T-cell (primary cell): Measurements from ENCODE around the gene TAS2R9. TPM values are rescaled to one million over a fixed set of nuclear protein-coding genes. Genes with fewer than 3 reads are reported as not detected.

Source experiments
- ATAC-seq, 4 experiments: fragments of 200-7000 bp in 3 of 4; fragments of 150-1000 bp in 1 of 4; cut with Tn5 transposase; replicated peaks in 1 of 4; 1 replicate in 3 of 4; 2 replicates in 1 of 4; pipeline ENCODE4 v1.10.0; 2021; ENCODE audit warnings: moderate library complexity in 3 of 4, mild to moderate bottlenecking in 2 of 4, moderate number of reproducible peaks in 1 of 4
- CTCF ChIA-PET, 2 donors: fragments of 300-600 bp; sonication (Branson Sonifier 250); formaldehyde crosslinking; loops; one replicate each; lab custom pipeline; 2022; ENCODE audit warnings: antibody characterized with exemption in 2 of 2; lab: Charles Lee
- POLR2A ChIA-PET, 2 donors: fragments of 300-600 bp; sonication (Branson Sonifier 250); formaldehyde crosslinking; loops; one replicate each; lab custom pipeline; 2022; ENCODE audit warnings: antibody characterized with exemption in 2 of 2; lab: Charles Lee
- DNase-seq, 35 experiments: peaks; one replicate each; pipeline versions ENCODE4 v3.0.0 to v3.0.0-alpha.2; 2013 to 2023
- H3K27ac ChIP-seq: one replicate; pipeline ENCODE4 v1.5.1; 2013; ENCODE audit warnings: low read length
- H3K27me3 ChIP-seq, 2 experiments: replicated peaks in 1 of 2; 1 replicate in 1 of 2; 2 replicates in 1 of 2; pipeline versions ENCODE4 v1.6.1 to v1.7.0; 2013; ENCODE audit warnings: low read length in 1 of 2, mixed read lengths in 1 of 2; ENCODE audit not compliant: control insufficient read depth in 2 of 2, insufficient read depth in 2 of 2; ENCODE audit errors: extremely low read depth in 1 of 2
- H3K36me3 ChIP-seq, 2 donors: 1 replicate in 1 of 2; 2 replicates in 1 of 2; pipeline versions ENCODE4 v1.6.1 to v1.7.0; 2013; ENCODE audit warnings: low read length in 1 of 2; ENCODE audit not compliant: control insufficient read depth in 2 of 2, insufficient read depth in 1 of 2; ENCODE audit errors: extremely low read depth in 1 of 2
- H3K4me1 ChIP-seq, 2 experiments: 1 replicate in 1 of 2; 2 replicates in 1 of 2; pipeline versions ENCODE4 v1.6.1 to v1.7.0; 2013; ENCODE audit warnings: low read length in 2 of 2, mixed read lengths in 1 of 2; ENCODE audit not compliant: insufficient read depth in 2 of 2, control insufficient read depth in 1 of 2; ENCODE audit errors: extremely low read depth in 1 of 2
- H3K4me3 ChIP-seq, 2 donors: 1 replicate in 1 of 2; 2 replicates in 1 of 2; pipeline versions ENCODE4 v1.5.1 to v1.7.0; 2013; ENCODE audit warnings: mild to moderate bottlenecking in 2 of 2, low read length in 1 of 2, moderate library complexity in 1 of 2; ENCODE audit not compliant: control insufficient read depth in 1 of 2; ENCODE audit errors: extremely low read depth in 1 of 2
- H3K9me3 ChIP-seq: 2 replicates; pipeline ENCODE4 v1.7.0; 2013
- H3K27ac Mint-ChIP-seq, 2 donors: one replicate each; pipeline ENCODE4 v1.8.0; 2020 to 2021; ENCODE audit warnings: mild to moderate bottlenecking in 2 of 2, mixed read lengths in 2 of 2
- H3K27me3 Mint-ChIP-seq, 2 donors: one replicate each; pipeline ENCODE4 v1.8.0; 2021 to 2022; ENCODE audit warnings: mixed read lengths in 2 of 2
- H3K36me3 Mint-ChIP-seq: one replicate; pipeline ENCODE4 v1.8.0; 2021; ENCODE audit warnings: mixed read lengths
- H3K4me1 Mint-ChIP-seq, 3 donors: one replicate each; pipeline ENCODE4 v1.8.0; 2020 to 2022; ENCODE audit warnings: mixed read lengths in 3 of 3, mild to moderate bottlenecking in 1 of 3
- H3K4me3 Mint-ChIP-seq, 3 donors: one replicate each; pipeline ENCODE4 v1.8.0; 2020 to 2022; ENCODE audit warnings: mild to moderate bottlenecking in 3 of 3, mixed read lengths in 3 of 3, moderate library complexity in 3 of 3
- H3K9me3 Mint-ChIP-seq, 3 donors: one replicate each; pipeline ENCODE4 v1.8.0; 2020 to 2022; ENCODE audit warnings: mixed read lengths in 3 of 3
- WGBS: methylation state at CpG from one replicate; pipeline ENCODE4 v1.1.5; 2013; ENCODE audit warnings: missing lambda C conversion rate; ENCODE audit not compliant: insufficient coverage; 5-methylcytosine and 5-hydroxymethylcytosine counted together
- total RNA-seq, 35 experiments: library from RNA in 6 of 35; stranded (reverse) in 6 of 35; fragments of 120-200 nt in 1 of 35; gene quantifications; one replicate each; pipeline versions ENCODE4 v1.2.1 to v1.2.4 and lab custom pipeline; 2013 to 2026

The TAS2R9 gene
- total RNA-seq, 5 donors from 2014 or later (not counting 1 experiment from before 2014, with no cell fraction given): not detected

DNA sequence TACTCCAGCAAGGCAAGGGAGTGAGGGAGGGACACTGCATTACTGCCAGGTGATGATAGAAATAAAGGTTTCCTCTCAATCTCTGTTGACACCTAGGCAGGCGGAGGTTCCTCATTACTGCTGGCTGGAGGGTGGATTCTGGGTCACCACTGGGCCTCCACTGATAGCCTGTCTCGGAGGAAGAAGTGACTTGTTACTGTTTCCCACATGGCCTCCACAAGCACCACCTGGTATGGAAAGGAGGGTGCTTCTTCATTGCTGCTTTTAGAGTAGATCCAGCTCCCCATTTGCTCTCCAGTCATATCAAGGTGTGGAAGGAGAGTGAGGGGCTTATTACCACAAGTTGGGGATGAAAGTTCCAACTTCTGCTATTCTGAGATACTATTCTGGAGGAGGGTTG, 32.9 kb upstream of the TAS2R9 start:
- H3K9me3 ChIP-seq: no peaks in the 10 kb centered on the region
- Mint-ChIP-seq H3K4me3 (no peak overlapping the region), H3K27ac (no peak overlapping the region), H3K36me3 (peaks cover 53% of the 10 kb centered on the region), H3K4me1 (no peaks in the 10 kb centered on the region), H3K27me3 (no peaks in the 10 kb centered on the region), H3K9me3 (peaks cover 0 to 8% (median 3%) of the 10 kb centered on the region in 3 donors)
- no peaks in the 10 kb centered on the region for H3K4me1 ChIP-seq
- DNase-seq (no peak), ATAC-seq (no peak)
- no peak overlapping the region for H3K27ac ChIP-seq
- CTCF ChIA-PET: no interaction called here
- no peak overlapping the region for H3K4me3 ChIP-seq
- POLR2A ChIA-PET: no interaction called here
- H3K36me3 ChIP-seq: peaks cover 0 to 6% of the 10 kb centered on the region in 2 donors
- H3K27me3 ChIP-seq: no peaks in the 10 kb centered on the region
- WGBS: no CpG with 5 or more reads among the region's 2 CpGs

DNA sequence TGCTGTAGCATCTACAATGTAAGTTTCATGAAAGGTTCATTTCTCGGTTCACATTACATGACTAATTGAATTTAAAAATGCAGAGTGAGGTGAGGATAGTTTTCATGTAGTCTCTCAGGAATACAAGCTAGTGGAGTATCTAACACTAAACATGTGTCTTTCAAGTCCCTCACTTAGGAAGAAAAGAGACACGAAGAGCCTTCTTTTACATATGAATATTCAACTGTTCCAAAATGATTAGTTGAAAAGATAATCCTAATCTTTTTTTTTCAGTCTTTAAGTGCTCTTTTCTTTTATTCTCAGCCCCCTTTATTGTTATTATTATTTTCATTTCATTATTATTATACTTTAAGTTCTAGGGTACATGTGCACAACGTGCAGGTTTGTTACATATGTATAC, 28.5 kb upstream of the TAS2R9 start:
- H3K27me3 Mint-ChIP-seq: no peaks in the 10 kb centered on the region
- H3K9me3 Mint-ChIP-seq: peaks cover 0 to 15% (median 5%) of the 10 kb centered on the region in 3 donors
- peaks cover 34% of the 10 kb centered on the region for H3K36me3 Mint-ChIP-seq
- H3K4me3 Mint-ChIP-seq: no peak overlapping the region
- Histone ChIP-seq H3K27me3 (no peaks in the 10 kb centered on the region), H3K9me3 (no peaks in the 10 kb centered on the region), H3K27ac (no peak overlapping the region), H3K36me3 (no peaks in the 10 kb centered on the region), H3K4me1 (no peaks in the 10 kb centered on the region), H3K4me3 (no peak overlapping the region)
- no CpG with 5 or more reads among the region's 3 CpGs for WGBS
- H3K27ac Mint-ChIP-seq: no peak overlapping the region
- H3K4me1 Mint-ChIP-seq: no peaks in the 10 kb centered on the region
- DNase-seq (no peak), ATAC-seq (no peak)
- POLR2A ChIA-PET: no interaction called here
- CTCF ChIA-PET: no interaction called here

DNA sequence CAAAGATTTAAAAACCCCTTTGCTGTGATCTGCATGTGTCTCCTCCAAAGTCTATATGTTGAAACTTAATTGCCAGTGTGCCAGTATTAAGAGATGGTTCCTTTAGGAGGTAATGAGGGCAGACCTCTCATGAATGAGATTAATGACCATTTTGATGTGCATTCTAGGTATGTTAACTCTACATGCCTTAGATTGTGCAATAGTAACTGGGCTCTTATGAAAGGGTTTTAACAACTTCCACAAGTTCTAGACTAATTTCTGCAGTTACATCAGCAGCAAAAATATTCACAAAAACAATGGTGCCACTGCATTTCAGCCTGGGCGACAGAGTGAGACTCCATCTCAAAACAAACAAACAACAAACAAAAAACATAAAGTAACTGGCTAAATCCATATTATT, 20.0 kb upstream of the TAS2R9 start:
- H3K27me3 ChIP-seq: no peaks in the 10 kb centered on the region
- Mint-ChIP-seq H3K9me3 (no peaks in the 10 kb centered on the region), H3K27ac (no peak overlapping the region), H3K36me3 (no peaks in the 10 kb centered on the region), H3K27me3 (no peaks in the 10 kb centered on the region), H3K4me1 (no peaks in the 10 kb centered on the region), H3K4me3 (no peak overlapping the region)
- CTCF ChIA-PET: no interaction called here
- ATAC-seq (no peak), DNase-seq (no peak)
- no peak overlapping the region for H3K27ac ChIP-seq
- H3K9me3 ChIP-seq: no peaks in the 10 kb centered on the region
- H3K36me3 ChIP-seq: no peaks in the 10 kb centered on the region
- no CpG with 5 or more reads among the region's 1 CpG for WGBS
- H3K4me3 ChIP-seq: no peak overlapping the region
- POLR2A ChIA-PET: no interaction called here
- no peaks in the 10 kb centered on the region for H3K4me1 ChIP-seq

DNA sequence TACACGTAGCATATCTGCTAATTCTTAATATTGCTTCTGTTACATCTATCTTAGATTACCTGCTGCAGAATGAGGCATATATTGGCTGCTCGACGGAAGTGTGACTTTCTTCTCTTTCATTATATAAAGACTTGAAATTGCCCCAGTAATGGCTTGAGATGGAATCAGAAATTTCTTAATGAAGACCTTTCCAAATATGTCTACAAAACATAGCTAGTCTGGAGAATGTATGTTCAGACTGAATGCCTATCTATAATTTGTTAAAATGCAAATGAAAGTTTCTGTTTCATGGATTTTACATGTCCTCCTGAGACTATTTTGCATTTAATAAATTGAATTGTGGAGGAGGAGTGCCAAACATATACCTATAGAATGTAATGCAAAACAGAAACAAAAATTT, 16.3 kb upstream of the TAS2R9 start, which contains the start of gene TAS2R10:
TAS2R10 (minus strand) TSS at position 101 of the 400 bp plus-strand sequence; CDS start at position 12, 89 bp downstream.
- no peaks in the 10 kb centered on the region for H3K4me1 ChIP-seq
- Mint-ChIP-seq H3K9me3 (no peaks in the 10 kb centered on the region), H3K4me3 (no peak within 1 kb of the TSS), H3K36me3 (no peaks in the 10 kb centered on the region), H3K27me3 (no peaks in the 10 kb centered on the region), H3K4me1 (no peaks in the 10 kb centered on the region), H3K27ac (no peak within 1 kb of the TSS)
- 86% methylated on average over 1 of the region's 3 CpGs for WGBS
- CTCF ChIA-PET: interaction anchor here in 1 of 2 donors (1.0 kb wide), 1 partner anchor 9 kb away, joined by 3 read pairs; no protein-coding TSS in a partner anchor
- no peak for ATAC-seq
- DNase-seq: no peak
- no peaks in the 10 kb centered on the region for H3K27me3 ChIP-seq
- H3K27ac ChIP-seq: no peak within 1 kb of the TSS
- no peaks in the 10 kb centered on the region for H3K9me3 ChIP-seq
- H3K4me3 ChIP-seq: no peak within 1 kb of the TSS
- POLR2A ChIA-PET: no interaction called here
- no peaks in the 10 kb centered on the region for H3K36me3 ChIP-seq

DNA sequence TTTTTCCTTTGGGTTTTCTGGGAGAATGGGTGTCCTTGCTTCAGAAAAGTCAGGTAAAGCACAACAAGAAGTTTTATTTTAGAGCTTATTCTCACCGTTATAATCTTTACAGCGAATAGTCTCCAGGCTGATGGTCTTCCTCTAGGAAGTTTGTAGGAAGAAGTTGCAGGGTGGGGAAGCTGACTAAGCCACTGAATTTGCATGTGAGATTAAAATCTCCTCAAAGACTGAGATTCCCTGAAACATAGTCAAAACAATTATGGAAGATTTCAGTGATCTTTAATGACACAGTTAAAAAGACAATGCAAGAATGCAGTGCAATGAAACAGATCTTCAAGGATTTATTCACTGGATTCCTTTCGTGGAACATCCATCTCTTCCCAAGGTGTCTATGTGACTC, 15.0 kb upstream of the TAS2R9 start:
- no peak for ATAC-seq
- no peak for DNase-seq
- Histone ChIP-seq H3K27me3 (no peaks in the 10 kb centered on the region), H3K4me1 (no peaks in the 10 kb centered on the region), H3K4me3 (no peak overlapping the region), H3K9me3 (no peaks in the 10 kb centered on the region), H3K27ac (no peak overlapping the region), H3K36me3 (no peaks in the 10 kb centered on the region)
- Mint-ChIP-seq H3K27ac (no peak overlapping the region), H3K4me3 (no peak overlapping the region), H3K36me3 (no peaks in the 10 kb centered on the region), H3K4me1 (no peaks in the 10 kb centered on the region), H3K9me3 (no peaks in the 10 kb centered on the region), H3K27me3 (no peaks in the 10 kb centered on the region)
- CTCF ChIA-PET: no interaction called here
- POLR2A ChIA-PET: no interaction called here
- WGBS: 100% methylated on average over 1 of the region's 3 CpGs

DNA sequence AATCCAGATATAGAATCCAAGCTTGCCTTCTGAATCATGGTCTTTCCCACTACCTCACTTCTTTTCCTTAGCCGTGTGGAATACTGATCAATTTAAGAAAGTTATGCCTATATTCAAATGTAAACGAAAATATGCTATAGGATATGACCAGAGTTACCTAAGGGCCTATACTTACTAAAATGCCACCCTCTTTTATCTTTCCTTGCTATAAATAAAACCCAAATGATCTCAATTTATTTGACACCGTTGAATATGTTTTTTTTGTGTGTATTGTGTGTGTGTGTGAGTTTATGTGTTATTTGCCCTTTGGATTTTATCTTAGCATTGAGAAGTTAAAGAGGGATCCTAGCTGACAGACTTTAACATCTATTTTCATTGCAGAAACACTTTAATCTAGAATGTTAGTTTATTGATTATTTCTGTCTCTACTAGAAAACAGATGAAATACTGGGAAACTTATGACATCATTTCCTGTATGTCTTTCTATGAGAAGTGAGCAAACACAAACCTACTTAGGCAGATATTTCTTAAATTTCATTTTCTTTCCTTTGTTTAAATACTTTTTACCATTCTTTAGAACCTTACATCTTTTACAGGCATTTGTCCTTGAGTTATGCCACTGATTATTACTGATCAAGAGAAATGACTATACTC, 2.0 kb upstream of the TAS2R9 start:
- H3K4me1 ChIP-seq: no peaks in the 10 kb centered on the region
- no peaks in the 10 kb centered on the region for H3K36me3 Mint-ChIP-seq
- H3K9me3 ChIP-seq: no peaks in the 10 kb centered on the region
- no CpG with 5 or more reads among the region's 3 CpGs for WGBS
- H3K27ac ChIP-seq: no peak overlapping the region
- no peaks in the 10 kb centered on the region for H3K36me3 ChIP-seq
- DNase-seq (no peak), ATAC-seq (no peak)
- H3K27me3 Mint-ChIP-seq: peaks cover 23 to 24% of the 10 kb centered on the region in 2 donors
- no peak overlapping the region for H3K27ac Mint-ChIP-seq
- H3K4me3 Mint-ChIP-seq: no peak overlapping the region
- ChIA-PET POLR2A (no interaction called here), CTCF (no interaction called here)
- H3K4me1 Mint-ChIP-seq: peaks cover 0 to 2% (median 0%) of the 10 kb centered on the region in 3 donors
- H3K4me3 ChIP-seq: no peak overlapping the region
- no peaks in the 10 kb centered on the region for H3K27me3 ChIP-seq
- H3K9me3 Mint-ChIP-seq: no peaks in the 10 kb centered on the region
